Motor neuron (in vitro differentiated cells): ENCODE data around the gene GLCE. TPM values are rescaled to one million over a fixed set of nuclear protein-coding genes. Genes with fewer than 3 reads are reported as not detected.
"Not testable (repeated sequence)": the region's sequence is repeated elsewhere in the genome, so short reads cannot be mapped to it uniquely, and the experiment has no call there.

Source experiments
- ATAC-seq, 8 experiments: fragments of 200-7000 bp; cut with Tn5 transposase; replicated peaks in 6 of 8; 2 replicates each; pipeline ENCODE4 v1.8.0; 2021; ENCODE audit warnings: mild to moderate bottlenecking in 8 of 8, moderate library complexity in 8 of 8
- H3K27ac ChIP-seq, 2 donors: fragments of 250-450 bp; sonication (Bioruptor Pico); 2 replicates each; pipeline ENCODE4 v1.9.0; 2021; ENCODE audit warnings: antibody characterized with exemption in 2 of 2, mild to moderate bottlenecking in 2 of 2, moderate library complexity in 1 of 2
- H3K4me1 ChIP-seq, 2 donors: fragments of 250-450 bp; sonication (Bioruptor Pico); replicated peaks in 1 of 2; 2 replicates each; pipeline ENCODE4 v1.6.1; 2021; ENCODE audit warnings: antibody characterized with exemption in 2 of 2, mild to moderate bottlenecking in 2 of 2, moderate library complexity in 1 of 2
- H3K4me3 ChIP-seq, 5 donors: fragments of 250-450 bp; sonication (Bioruptor Pico); 2 replicates each; pipeline ENCODE4 v1.9.0; 2021; ENCODE audit warnings: antibody characterized with exemption in 5 of 5, mild to moderate bottlenecking in 5 of 5, moderate library complexity in 4 of 5
- WGBS, 10 experiments: fragments of 450-650 bp; shearing (Covaris generic); methylation state at CpG; one replicate each; pipeline ENCODE4 v1.0.0; 2022; 5-methylcytosine and 5-hydroxymethylcytosine counted together
- in situ Hi-C, 9 experiments: fragments of 400-800 bp; cut with MboI; loops; one replicate each; pipeline ENCODE4 v1.15.0; 2021; ENCODE audit warnings: low sequenced_read_pairs in 9 of 9, low pct_unique_long_range_greater_than_20kb in 2 of 9; ENCODE audit not compliant: unreplicated experiment in 9 of 9
- total RNA-seq, 8 experiments: library from RNA; unstranded; fragments of 300-600 nt; gene quantifications; 2 replicates each; pipeline versions ENCODE4 v1.2.3 to v1.2.4, GENCODE V29; 2022

Gene GLCE
- total RNA-seq, 8 experiments from 2014 or later, result 12.7 to 39.3 (median 20.3) TPM

- in situ Hi-C loops, result no loop called here
- ATAC-seq, result peak in 7 of 8 experiments; percentile 19 to 85 (median 61)
- Histone ChIP-seq H3K27ac (peak overlapping the region in 1 of 2 donors; percentile 62), H3K4me3 (no peak overlapping the region), H3K4me1 (peaks cover 34 to 54% of the 10 kb centered on the region in 2 donors)
- 7 to 67% (median 41%) methylated on average over 2 to 4 of the region's 4 CpGs; no CpG with 5 or more reads in 3 of the 10 experiments for WGBS, 10 experiments
Measured at GRCh38 chr15:69143756-69144436, 16.5 kb upstream of the GLCE start.

DNA sequence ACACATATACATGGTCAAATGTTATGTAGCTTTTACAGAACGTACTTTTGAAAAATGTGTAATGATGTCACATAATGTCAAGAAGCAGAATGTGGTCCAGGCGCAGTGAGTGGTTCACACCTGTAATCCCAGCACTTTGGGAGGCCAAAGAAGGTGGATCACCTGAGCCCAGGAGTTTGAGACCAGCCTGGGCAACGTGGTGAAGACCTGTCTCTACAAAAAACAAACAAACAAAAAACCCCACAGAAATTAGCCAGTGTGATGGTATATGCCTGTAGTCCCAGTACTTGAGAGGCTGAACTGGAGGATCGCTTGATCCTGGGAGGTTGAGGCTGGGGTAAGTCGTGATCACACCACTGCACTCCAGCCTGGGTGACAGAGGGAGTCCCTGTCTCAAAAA is 15.9 kb upstream of the GLCE start:
- in situ Hi-C loops, result no loop called here
- H3K27ac ChIP-seq, result no peak overlapping the region
- WGBS, 10 experiments, result 0 to 100% (median 83%) methylated on average over 1 to 5 of the region's 5 CpGs; no CpG with 5 or more reads in 3 of the 10 experiments
- H3K4me3 ChIP-seq, result no peak overlapping the region
- H3K4me1 ChIP-seq, result peaks cover 32 to 50% of the 10 kb centered on the region in 2 donors
- ATAC-seq, result no peak

- Histone ChIP-seq H3K4me3 (no peak overlapping the region), H3K4me1 (peaks cover 31 to 43% of the 10 kb centered on the region in 2 donors), H3K27ac (no peak overlapping the region)
- in situ Hi-C loops, result no loop called here
- no peak for ATAC-seq
- WGBS, 10 experiments, result 31 to 80% (median 50%) methylated on average over 1 of the region's 1 CpG; no CpG with 5 or more reads in 5 of the 10 experiments
Measured at GRCh38 chr15:69145149-69145693, 15.2 kb upstream of the GLCE start.

DNA sequence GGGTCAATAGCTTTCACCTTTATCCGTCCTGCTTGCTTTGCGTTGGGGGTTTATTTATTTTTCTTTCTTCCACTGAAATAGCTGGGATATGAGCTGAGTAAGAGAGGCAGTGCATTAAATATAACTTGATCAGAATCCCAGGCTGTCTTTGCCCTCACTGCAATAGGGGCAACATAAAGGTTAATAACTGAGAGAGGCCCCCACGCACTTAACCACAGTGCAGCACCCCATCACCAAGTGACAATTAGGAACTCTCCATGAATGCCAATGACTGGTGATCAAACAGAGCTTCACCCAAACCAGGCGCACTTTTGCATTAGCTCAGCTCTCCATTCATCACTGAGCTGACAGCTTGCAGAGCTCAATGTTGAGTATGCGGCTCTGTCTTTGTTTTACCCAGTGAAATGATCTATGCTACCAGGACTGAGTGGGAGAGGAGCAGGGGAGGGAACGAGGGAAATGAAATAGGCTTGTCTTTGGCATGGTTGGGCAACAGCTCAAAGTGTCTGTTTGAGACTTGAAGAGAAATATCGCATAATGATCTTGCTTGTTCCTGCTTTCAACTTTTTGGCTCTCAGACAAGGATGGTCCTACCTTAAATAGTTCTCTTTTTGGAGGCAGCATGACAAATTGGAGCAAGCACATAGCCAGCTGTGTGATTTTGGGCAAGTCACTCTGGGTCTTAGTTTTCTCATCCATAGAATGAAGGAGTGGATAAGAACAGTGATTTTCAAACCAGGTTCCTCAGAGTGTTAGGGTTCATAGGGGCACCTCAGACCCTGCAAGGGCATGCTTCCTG is 14.5 kb upstream of the GLCE start:
- H3K4me3 ChIP-seq, result no peak overlapping the region
- WGBS, 10 experiments, result 0 to 35% (median 18%) methylated on average over 1 to 5 of the region's 7 CpGs; no CpG with 5 or more reads in 2 of the 10 experiments
- ATAC-seq, result peak in 7 of 8 experiments; percentile 18 to 97 (median 90)
- H3K4me1 ChIP-seq, result peaks cover 31 to 40% of the 10 kb centered on the region in 2 donors
- in situ Hi-C loops, result no loop called here
- H3K27ac ChIP-seq, result peak overlapping the region in 1 of 2 donors; percentile 7

DNA sequence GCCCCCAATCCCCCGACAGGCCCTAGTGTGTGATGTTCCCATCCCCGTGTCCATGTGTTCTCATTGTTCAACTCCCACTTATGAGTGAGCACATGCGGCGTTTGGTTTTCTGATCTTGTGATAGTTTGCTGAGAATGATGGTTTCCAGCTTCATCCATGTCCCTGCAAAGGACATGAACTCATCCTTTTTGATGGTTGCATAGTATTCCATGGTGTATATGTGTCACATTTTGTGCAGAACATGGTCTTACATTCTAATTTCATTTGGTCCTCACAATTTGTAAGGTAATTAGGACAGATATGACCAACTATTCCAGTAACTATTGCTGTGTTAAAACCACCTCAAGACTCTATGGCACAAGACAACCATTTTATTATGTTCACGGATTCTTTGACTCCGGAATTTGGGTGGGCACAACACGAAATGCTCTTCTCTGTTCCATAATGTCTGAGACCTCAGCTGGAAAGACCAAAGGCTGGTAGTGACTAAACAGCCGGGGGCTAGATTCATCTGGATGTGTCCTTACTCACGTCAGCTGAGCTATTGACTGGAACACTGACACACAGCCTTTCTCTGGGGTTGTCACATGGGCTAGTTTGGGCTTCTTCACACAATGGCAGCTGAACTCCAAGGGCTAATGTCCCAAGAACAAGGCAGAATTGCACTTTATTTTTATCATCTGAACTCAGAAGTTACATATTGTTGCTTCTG is 13.6 kb upstream of the GLCE start:
- no peak overlapping the region for H3K27ac ChIP-seq
- WGBS, 10 experiments, result 49 to 100% (median 91%) methylated on average over 1 to 9 of the region's 9 CpGs
- no peak overlapping the region for H3K4me3 ChIP-seq
- no peak for ATAC-seq
- H3K4me1 ChIP-seq, result peaks cover 31 to 40% of the 10 kb centered on the region in 2 donors
- in situ Hi-C loops, result no loop called here

GRCh38 chr15:69148465-69148864 is 12.0 kb upstream of the GLCE start:
- ATAC-seq, result no peak
- in situ Hi-C loops, result no loop called here

DNA sequence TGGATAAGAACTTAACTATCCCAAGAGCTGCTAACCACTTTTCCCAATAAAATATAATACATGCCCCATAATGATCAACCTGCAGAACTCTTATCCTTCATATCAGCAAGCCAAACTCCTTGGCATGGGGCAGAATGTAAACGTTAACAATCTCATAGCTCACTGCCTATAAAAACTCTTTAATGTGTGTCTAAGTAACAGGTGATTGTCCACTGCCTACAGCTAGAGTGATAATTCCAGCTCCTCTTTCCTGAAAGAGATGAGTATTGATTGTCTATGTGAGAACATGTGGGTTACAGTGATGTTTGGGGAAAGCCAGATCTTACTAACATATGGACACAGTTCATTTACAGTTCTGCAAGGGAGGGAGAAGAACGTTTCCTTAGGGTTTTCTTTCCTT is 11.3 kb upstream of the GLCE start:
- 0 to 89% (median 51%) methylated on average over 1 to 2 of the region's 2 CpGs; no CpG with 5 or more reads in 4 of the 10 experiments for WGBS, 10 experiments
- no peak for ATAC-seq
- in situ Hi-C loops, result no loop called here
- no peak overlapping the region for H3K4me3 ChIP-seq
- no peak overlapping the region for H3K27ac ChIP-seq
- H3K4me1 ChIP-seq, result peaks cover 16 to 24% of the 10 kb centered on the region in 2 donors

More at GRCh38 chr15:69148465-69148864, 12.0 kb upstream of the GLCE start:
- no peak overlapping the region for H3K4me3 ChIP-seq
- no peak overlapping the region for H3K27ac ChIP-seq
- peaks cover 23 to 30% of the 10 kb centered on the region in 2 donors for H3K4me1 ChIP-seq
- WGBS, 10 experiments, result 67 to 100% methylated on average over 1 of the region's 1 CpG; no CpG with 5 or more reads in 8 of the 10 experiments

DNA sequence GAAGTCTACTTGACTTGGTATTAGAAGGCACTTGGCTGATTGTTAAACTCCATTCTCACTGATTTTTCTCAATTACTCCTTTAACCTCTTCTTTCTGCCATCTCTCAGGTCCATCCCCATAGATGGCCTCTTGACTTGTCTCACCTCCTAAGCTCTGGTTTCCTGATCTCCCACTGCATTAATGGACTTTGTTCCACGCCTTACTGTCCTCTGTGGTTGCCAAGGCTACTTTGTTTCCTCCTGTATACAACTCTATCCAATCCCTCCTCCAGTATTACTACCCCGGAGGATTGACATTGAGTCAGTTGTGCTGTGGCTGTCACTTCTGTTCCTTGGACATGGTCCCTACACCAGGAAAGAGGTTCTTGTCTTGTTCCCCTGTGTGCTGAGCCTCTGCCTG is 10.6 kb upstream of the GLCE start:
- no peak overlapping the region for H3K27ac ChIP-seq
- no peak overlapping the region for H3K4me3 ChIP-seq
- H3K4me1 ChIP-seq, result peaks cover 15 to 17% of the 10 kb centered on the region in 2 donors
- in situ Hi-C loops, result no loop called here
- WGBS, 10 experiments, result 0 to 85% (median 50%) methylated on average over 1 to 2 of the region's 2 CpGs; no CpG with 5 or more reads in 1 of the 10 experiments
- peak in 1 of 8 experiments; percentile 21 for ATAC-seq

GRCh38 chr15:69150336-69150735 is 10.1 kb upstream of the GLCE start:
- Histone ChIP-seq H3K4me3 (no peak overlapping the region), H3K4me1 (peaks cover 11 to 12% of the 10 kb centered on the region in 2 donors), H3K27ac (no peak overlapping the region)
- no peak for ATAC-seq
- 40 to 67% (median 55%) methylated on average over 1 to 3 of the region's 3 CpGs; no CpG with 5 or more reads in 6 of the 10 experiments for WGBS, 10 experiments
- in situ Hi-C loops, result no loop called here

DNA sequence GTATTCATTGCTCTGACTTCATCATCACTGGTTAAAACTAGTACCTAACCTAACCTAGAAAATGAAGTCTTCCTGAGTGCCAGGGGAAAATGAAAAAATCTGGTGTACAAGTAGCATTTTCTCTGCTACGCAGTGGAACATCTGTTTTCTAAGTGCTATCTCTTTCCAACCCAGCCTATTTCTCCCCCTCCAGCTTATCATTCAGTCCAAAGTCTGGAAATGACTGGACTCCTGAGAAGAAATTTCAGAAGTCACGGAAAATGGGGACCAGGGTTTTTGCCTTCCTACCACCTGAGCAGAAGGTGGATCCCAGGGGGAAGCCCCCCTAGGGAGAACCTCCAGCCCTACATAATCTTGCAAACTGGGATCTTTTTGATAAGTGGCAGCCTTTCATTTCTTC is 9.6 kb upstream of the GLCE start:
- WGBS, 10 experiments, result 43 to 100% (median 91%) methylated on average over 1 to 2 of the region's 2 CpGs; no CpG with 5 or more reads in 2 of the 10 experiments
- no peak overlapping the region for H3K4me3 ChIP-seq

GRCh38 chr15:69153046-69153445 is 7.4 kb upstream of the GLCE start:
- no peak for ATAC-seq
- no peak overlapping the region for H3K4me3 ChIP-seq
- no peak overlapping the region for H3K27ac ChIP-seq
- 78 to 100% (median 87%) methylated on average over 1 to 2 of the region's 2 CpGs; no CpG with 5 or more reads in 4 of the 10 experiments for WGBS, 10 experiments
- in situ Hi-C loops, result no loop called here
- H3K4me1 ChIP-seq, result peaks cover 0 to 11% of the 10 kb centered on the region in 2 donors

More for the DNA sequence above, 9.6 kb upstream of the GLCE start:
- ATAC-seq, result no peak
- in situ Hi-C loops, result no loop called here
- Histone ChIP-seq H3K27ac (no peak overlapping the region), H3K4me1 (peaks cover 6 to 7% of the 10 kb centered on the region in 2 donors)

- peaks cover 0 to 14% of the 10 kb centered on the region in 2 donors for H3K4me1 ChIP-seq
- in situ Hi-C loops, H3K4me3 ChIP-seq, ATAC-seq, H3K27ac ChIP-seq: not testable (repeated sequence)
- WGBS, 10 experiments, result 100% methylated on average over 1 to 2 of the region's 2 CpGs; no CpG with 5 or more reads in 8 of the 10 experiments
Measured at GRCh38 chr15:69153587-69153986, 6.8 kb upstream of the GLCE start.
